Testis (tissue), 2 donors: Measurements from ENCODE around the gene NCMAP.

Experiments used
- CTCF ChIP-seq, 3 experiments: fragments of 450-650 bp in 2 of 3; fragments of 200-600 bp in 1 of 3; sonication (generic) in 1 of 3; IDR thresholded peaks; one replicate each; pipeline ENCODE4 v1.5.1; 2016 to 2019; ENCODE audit warnings: antibody characterized with exemption in 3 of 3, mild to moderate bottlenecking in 2 of 3, moderate library complexity in 1 of 3
- POLR2A ChIP-seq: fragments of 450-650 bp; IDR thresholded peaks from one replicate; pipeline ENCODE4 v1.6.1; 2017; ENCODE audit warnings: antibody characterized with exemption, mild to moderate bottlenecking, moderate library complexity

GRCh38 chr1:24580756-24581155, 24.9 kb downstream of the NCMAP start:
- no peak for TF ChIP-seq CTCF (IDR thresholded peaks at IDR 0.05)
- no peak for TF ChIP-seq POLR2A
